GM23248 (cell line): ENCODE data around the gene MYH6. TPM values are rescaled to one million over a fixed set of nuclear protein-coding genes. Genes with fewer than 3 reads are reported as not detected.

Experiments used
- DNase-seq: peaks from one replicate; pipeline ENCODE4 v3.0.0-alpha.2; 2015
- H2AFZ ChIP-seq: fragments of 200-600 bp; sonication (generic); 2 replicates; pipeline ENCODE4 v1.6.1; 2016; ENCODE audit warnings: antibody characterized with exemption
- H3F3A ChIP-seq: fragments of 200-600 bp; sonication (generic); 2 replicates; pipeline ENCODE4 v1.6.1; 2016; ENCODE audit warnings: mild to moderate bottlenecking, antibody characterized with exemption, mixed run types; ENCODE audit not compliant: insufficient read depth
- H3K27ac ChIP-seq: fragments of 200-600 bp; sonication (generic); 2 replicates; pipeline ENCODE4 v1.5.1; 2016; ENCODE audit warnings: mild to moderate bottlenecking
- H3K27me3 ChIP-seq: fragments of 200-600 bp; sonication (generic); replicated peaks from 2 replicates; pipeline ENCODE4 v1.6.1; 2016; ENCODE audit warnings: mild to moderate bottlenecking; ENCODE audit not compliant: insufficient read depth
- H3K36me3 ChIP-seq: fragments of 200-600 bp; sonication (generic); 2 replicates; pipeline ENCODE4 v1.6.1; 2016; ENCODE audit warnings: low read depth, mild to moderate bottlenecking
- H3K4me1 ChIP-seq: fragments of 200-600 bp; sonication (generic); 2 replicates; pipeline ENCODE4 v1.6.1; 2016; ENCODE audit warnings: mild to moderate bottlenecking; ENCODE audit not compliant: insufficient read depth
- H3K4me2 ChIP-seq: fragments of 200-600 bp; sonication (generic); one replicate; pipeline ENCODE4 v1.6.1; 2016; ENCODE audit warnings: mild to moderate bottlenecking; ENCODE audit not compliant: unreplicated experiment
- H3K4me3 ChIP-seq: fragments of 200-600 bp; sonication (generic); 2 replicates; pipeline ENCODE4 v1.5.1; 2016; ENCODE audit warnings: mild to moderate bottlenecking
- H3K79me2 ChIP-seq: fragments of 200-600 bp; sonication (generic); 2 replicates; pipeline ENCODE4 v1.6.1; 2016; ENCODE audit warnings: mild to moderate bottlenecking; ENCODE audit not compliant: insufficient read depth
- H3K9ac ChIP-seq: fragments of 200-600 bp; sonication (generic); 2 replicates; pipeline ENCODE4 v1.6.1; 2016; ENCODE audit warnings: mild to moderate bottlenecking
- H3K9me2 ChIP-seq: fragments of 200-600 bp; sonication (generic); 2 replicates; pipeline ENCODE4 v1.6.1; 2016; ENCODE audit warnings: mixed run types, mild to moderate bottlenecking, moderate library complexity; ENCODE audit not compliant: insufficient read depth
- H3K9me3 ChIP-seq: fragments of 200-600 bp; sonication (generic); one replicate; pipeline ENCODE4 v1.6.1; 2017; ENCODE audit warnings: low read depth
- H4K20me1 ChIP-seq: fragments of 200-600 bp; sonication (generic); 2 replicates; pipeline ENCODE4 v1.6.0; 2016; ENCODE audit not compliant: insufficient read depth
- EZH2 ChIP-seq: fragments of 200-600 bp; sonication (generic); IDR thresholded peaks from 2 replicates; pipeline ENCODE4 v1.6.1; 2018; ENCODE audit warnings: antibody characterized with exemption, mild to moderate bottlenecking; ENCODE audit not compliant: insufficient read depth, poor library complexity, severe bottlenecking
- EZH2phosphoT487 ChIP-seq: fragments of 200-600 bp; sonication (generic); IDR thresholded peaks from 2 replicates; pipeline ENCODE4 v1.6.1; 2018; ENCODE audit warnings: antibody characterized with exemption, moderate library complexity, mild to moderate bottlenecking, low read depth; ENCODE audit not compliant: insufficient read depth
- WGBS, 2 experiments: methylation state at CpG; one replicate each; pipeline ENCODE4 v1.1.6; 2015 to 2017; ENCODE audit warnings: low lambda C conversion rate in 2 of 2, low coverage in 1 of 2; ENCODE audit errors: missing lambda C conversion rate in 2 of 2; 5-methylcytosine and 5-hydroxymethylcytosine counted together
- in situ Hi-C: fragments of 300-500 bp; cut with MboI; formaldehyde crosslinking; loops from 2 replicates; pipeline ENCODE4 v1.15.0; 2020
- polyA plus RNA-seq: library from polyadenylated mRNA; unstranded; fragments of >200 nt; fragmentation: Nextera tagmentation; extraction: Ambion mirVana; gene quantifications from 2 replicates; pipeline ENCODE4 v1.2.1, GENCODE V29; 2016
- total RNA-seq: library from RNA; depleted of rRNA; stranded (reverse); fragments of >200 nt; shearing (Covaris generic); gene quantifications from 2 replicates; pipeline ENCODE4 v1.2.3, GENCODE V29; 2014

Gene MYH6
- total and polyA plus RNA-seq, 2 experiments from 2014 or later: not detected

DNA sequence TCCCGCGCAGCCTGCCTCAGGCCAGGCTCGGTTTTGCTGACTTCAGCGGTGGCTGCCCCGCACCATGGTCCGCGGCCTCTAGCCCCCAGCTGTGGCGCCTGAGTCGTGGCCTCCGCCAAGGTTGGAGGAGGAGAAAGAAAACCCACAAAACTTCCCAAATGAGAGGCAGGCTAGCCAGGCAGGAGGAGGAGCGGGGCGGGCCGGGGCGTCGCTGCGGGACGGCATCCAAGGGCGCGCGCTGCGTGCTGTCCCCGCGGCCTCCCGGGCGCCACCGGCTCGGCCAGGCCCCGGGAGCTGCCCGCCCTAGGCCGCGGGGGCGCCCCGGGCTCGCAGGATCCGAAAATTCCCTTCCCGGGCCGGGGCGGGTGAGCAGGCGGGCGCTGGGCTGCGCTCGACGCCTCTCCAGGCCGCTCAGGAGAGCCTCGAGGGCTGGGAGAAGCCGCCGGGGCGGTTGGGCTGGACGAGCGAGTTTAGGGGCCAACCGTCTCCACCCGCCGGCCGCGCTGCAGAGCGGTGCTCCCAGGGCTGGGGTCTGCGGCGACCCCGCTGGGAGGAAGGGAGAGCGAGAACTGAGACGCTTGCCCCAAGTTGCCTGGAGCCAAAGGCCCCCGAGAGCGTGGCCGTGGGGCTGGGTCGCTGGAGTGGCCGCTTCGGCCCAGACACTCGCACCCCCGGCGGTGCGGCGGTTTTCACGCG is 42.9 kb downstream of the MYH6 start, which contains the start of gene EFS:
Gene EFS (minus strand): TSS at position 137 of the 696 bp plus-strand sequence. CDS start 147 bp downstream, outside the sequence.
- Histone ChIP-seq H3K4me3 (peak within 1 kb of the TSS; percentile 85), H3K79me2 (peaks cover 34% of the 10 kb centered on the region), H3K27me3 (no peaks in the 10 kb centered on the region), H2AFZ (peak within 1 kb of the TSS; percentile 76), H3K27ac (peak within 1 kb of the TSS; percentile 79), H3K4me2 (peak within 1 kb of the TSS; percentile 96), H3F3A (peaks cover 21% of the 10 kb centered on the region), H3K4me1 (peaks cover 17% of the 10 kb centered on the region), H3K9me3 (no peaks in the 10 kb centered on the region), H3K36me3 (no peaks in the 10 kb centered on the region), H3K9ac (peak within 1 kb of the TSS; percentile 95), H4K20me1 (no peaks in the 10 kb centered on the region), H3K9me2 (no peaks in the 10 kb centered on the region)
- peak; percentile 73 for DNase-seq
- 1 to 2% methylated on average over 48 to 70 of the region's 74 CpGs for WGBS, 2 experiments
- in situ Hi-C loops: no loop called here
- no peak for TF ChIP-seq EZH2
- TF ChIP-seq EZH2phosphoT487: no peak

DNA sequence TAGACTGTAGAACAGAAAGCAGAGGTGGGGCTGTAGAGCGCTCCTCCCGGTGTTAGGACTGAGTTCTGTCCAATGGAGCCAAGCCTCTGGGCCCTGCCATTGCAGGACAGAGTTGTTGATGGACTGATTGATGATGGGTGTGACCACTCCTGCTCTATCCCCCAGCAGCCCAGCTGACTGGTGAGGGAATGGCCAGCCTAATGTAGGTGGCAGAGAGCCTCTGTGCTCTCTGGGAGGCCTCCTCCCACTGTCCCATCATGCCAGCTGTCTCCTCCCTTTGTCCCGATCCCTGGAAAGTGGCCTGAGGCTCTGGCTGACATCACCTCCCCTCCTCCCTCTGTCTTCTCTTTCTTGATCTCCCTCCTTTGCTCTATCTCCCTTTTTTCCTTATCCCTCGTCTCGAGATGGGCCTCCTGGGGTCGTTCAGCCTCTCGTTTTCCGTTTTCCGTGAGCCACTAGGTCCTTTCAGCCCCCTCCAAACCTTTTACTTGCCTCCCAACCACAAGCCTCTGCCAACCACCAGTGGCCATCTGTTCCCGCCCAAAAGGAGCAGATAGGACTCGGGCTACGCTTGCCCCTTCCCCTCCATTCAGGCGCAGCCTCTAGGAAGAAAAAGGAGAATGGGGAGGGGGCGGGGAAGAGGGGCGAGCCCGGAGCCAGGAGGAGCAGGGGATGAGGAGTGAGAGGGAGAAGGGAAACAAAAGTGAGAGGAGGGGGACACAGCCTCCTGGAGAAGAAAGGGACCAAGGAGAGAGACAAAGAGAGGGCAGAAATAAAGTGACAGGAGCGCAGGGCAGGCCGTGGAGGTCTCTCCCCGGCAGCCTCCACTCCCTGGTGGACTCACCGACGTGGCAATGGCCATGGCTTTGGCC is 43.7 kb downstream of the MYH6 start:
- H3F3A ChIP-seq: peaks cover 21% of the 10 kb centered on the region
- H3K4me1 ChIP-seq: peaks cover 17% of the 10 kb centered on the region
- H3K9ac ChIP-seq: peak overlapping the region; percentile 95
- peak overlapping the region; percentile 96 for H3K4me2 ChIP-seq
- peaks cover 34% of the 10 kb centered on the region for H3K79me2 ChIP-seq
- peak overlapping the region; percentile 76 for H2AFZ ChIP-seq
- H3K27me3 ChIP-seq: no peaks in the 10 kb centered on the region
- 3 to 4% methylated on average over 18 to 21 of the region's 21 CpGs for WGBS, 2 experiments
- H3K27ac ChIP-seq: peak overlapping the region; percentile 79
- H3K9me2 ChIP-seq: no peaks in the 10 kb centered on the region
- no peaks in the 10 kb centered on the region for H3K9me3 ChIP-seq
- peak; percentile 71 for DNase-seq
- no peaks in the 10 kb centered on the region for H3K36me3 ChIP-seq
- H4K20me1 ChIP-seq: no peaks in the 10 kb centered on the region
- H3K4me3 ChIP-seq: peak overlapping the region; percentile 85
- no peak for TF ChIP-seq EZH2
- no peak for TF ChIP-seq EZH2phosphoT487
- in situ Hi-C loops: no loop called here

DNA sequence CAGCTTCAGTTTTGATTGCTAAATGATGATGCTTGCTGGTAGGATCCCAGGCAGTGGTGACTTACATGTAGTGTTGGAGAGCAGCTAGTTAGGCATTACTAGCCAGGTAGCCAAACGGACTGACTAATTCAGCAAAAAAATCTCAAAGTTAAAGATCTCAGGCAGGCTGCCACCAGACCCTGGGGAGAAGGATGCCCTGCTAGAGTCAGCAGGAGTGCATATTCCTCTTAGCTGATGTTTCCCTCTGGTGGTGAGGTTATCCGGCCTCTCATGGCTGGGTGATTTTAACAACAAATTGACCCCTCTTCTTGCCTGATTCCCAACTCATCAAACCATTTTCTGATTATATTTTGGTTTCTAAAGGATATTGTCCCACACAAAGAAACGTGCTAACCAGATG is 45.9 kb downstream of the MYH6 start:
- in situ Hi-C loops: no loop called here
- no peaks in the 10 kb centered on the region for H3K9me3 ChIP-seq
- DNase-seq: peak; percentile 86
- peak overlapping the region; percentile 70 for H3K9ac ChIP-seq
- H2AFZ ChIP-seq: no peak overlapping the region
- no peak overlapping the region for H3K4me2 ChIP-seq
- no peak overlapping the region for H3K4me3 ChIP-seq
- H3K79me2 ChIP-seq: peaks cover 34% of the 10 kb centered on the region
- peaks cover 21% of the 10 kb centered on the region for H3F3A ChIP-seq
- WGBS, 2 experiments: 15 to 26% methylated on average over 3 of the region's 3 CpGs
- H3K27me3 ChIP-seq: no peaks in the 10 kb centered on the region
- H3K9me2 ChIP-seq: no peaks in the 10 kb centered on the region
- TF ChIP-seq EZH2phosphoT487: no peak
- no peak for TF ChIP-seq EZH2
- H4K20me1 ChIP-seq: no peaks in the 10 kb centered on the region
- H3K27ac ChIP-seq: peak overlapping the region; percentile 85
- peaks cover 17% of the 10 kb centered on the region for H3K4me1 ChIP-seq
- H3K36me3 ChIP-seq: peaks cover 6% of the 10 kb centered on the region; the same call in 1 of the 2 replicates

DNA sequence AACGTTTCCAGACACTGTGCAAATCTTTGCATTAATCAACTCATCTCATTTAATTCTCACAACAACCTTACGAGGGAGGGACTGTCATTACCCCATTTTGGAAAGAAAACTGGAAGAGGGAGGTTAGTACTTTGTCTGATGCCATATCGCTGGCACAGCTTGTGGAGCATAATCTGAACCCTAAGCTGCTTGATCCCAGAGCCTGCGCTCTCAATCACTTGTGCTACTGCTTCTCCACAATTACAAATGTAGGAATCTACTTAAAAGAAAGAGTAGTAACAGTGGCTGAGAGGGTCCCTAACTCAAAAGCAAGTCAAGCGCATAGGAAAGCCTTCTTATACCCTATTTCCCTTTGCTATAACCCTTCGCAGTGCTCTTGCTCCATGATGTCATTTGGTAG is 46.3 kb downstream of the MYH6 start:
- Histone ChIP-seq H3K79me2 (peaks cover 34% of the 10 kb centered on the region), H3K4me2 (peak overlapping the region; percentile 19), H3K4me3 (no peak overlapping the region), H3K36me3 (peaks cover 6% of the 10 kb centered on the region; the same call in 1 of the 2 replicates), H3K27me3 (no peaks in the 10 kb centered on the region), H4K20me1 (no peaks in the 10 kb centered on the region), H2AFZ (no peak overlapping the region), H3K9me3 (no peaks in the 10 kb centered on the region), H3K9ac (peak overlapping the region; percentile 70), H3K4me1 (peaks cover 17% of the 10 kb centered on the region), H3K9me2 (no peaks in the 10 kb centered on the region), H3F3A (peaks cover 17% of the 10 kb centered on the region), H3K27ac (peak overlapping the region; percentile 85)
- TF ChIP-seq EZH2phosphoT487: no peak
- 71 to 75% methylated on average over 6 of the region's 6 CpGs for WGBS, 2 experiments
- in situ Hi-C loops: no loop called here
- peak; percentile 18 for DNase-seq
